IMR-90 (cell line): ENCODE results near the gene RNF4. TPM values are rescaled to one million over a fixed set of nuclear protein-coding genes. Genes with fewer than 3 reads are reported as not detected.

Experiments used
- ATAC-seq: fragments of 200-7000 bp; cut with Tn5 transposase; 2 replicates; pipeline ENCODE4 v1.9.1; 2020; ENCODE audit warnings: low read depth, mild to moderate bottlenecking, moderate library complexity
- BruUV-seq: library from RNA; stranded (reverse); fragments of 400-500 nt; replicated peaks from 2 replicates; lab custom pipeline; 2021; lab: Mats Ljungman, UMichigan
- CTCF ChIA-PET: fragments of 300-600 bp; formaldehyde crosslinking; extraction: SDS; loops from one replicate; lab custom pipeline; 2021; ENCODE audit warnings: antibody characterized with exemption; lab: Yijun Ruan, JAX
- POLR2A ChIA-PET: fragments of 300-600 bp; sonication (Branson Sonifier 250); formaldehyde crosslinking; loops from one replicate; lab custom pipeline; 2022; ENCODE audit warnings: antibody characterized with exemption; ENCODE audit not compliant: unreplicated experiment; lab: Charles Lee
- DNase-seq: peaks from one replicate; pipeline ENCODE4 v3.0.0; 2013
- H2AFZ ChIP-seq: replicated peaks from 2 replicates; pipeline ENCODE3; 2013; ENCODE audit warnings: low read length, mild to moderate bottlenecking; ENCODE audit not compliant: poor library complexity
- H2AK5ac ChIP-seq: 2 replicates; pipeline ENCODE4 v1.6.1; 2013; ENCODE audit warnings: low read depth, low read length, inconsistent platforms
- H2AK9ac ChIP-seq: replicated peaks from 2 replicates; pipeline ENCODE3; 2013; ENCODE audit warnings: mild to moderate bottlenecking, low read depth, low read length, moderate library complexity; ENCODE audit not compliant: poor library complexity
- H2BK120ac ChIP-seq: 2 replicates; pipeline ENCODE4 v1.6.1; 2013; ENCODE audit warnings: low read depth, low read length, inconsistent platforms
- H2BK15ac ChIP-seq: 3 replicates; pipeline ENCODE4 v1.6.1; 2013; ENCODE audit warnings: low read depth, low read length, inconsistent platforms
- H2BK20ac ChIP-seq: 2 replicates; pipeline ENCODE4 v1.6.1; 2013; ENCODE audit warnings: low read depth, mild to moderate bottlenecking, inconsistent platforms, low read length, moderate library complexity
- H2BK5ac ChIP-seq: 2 replicates; pipeline ENCODE4 v1.6.1; 2013; ENCODE audit warnings: mild to moderate bottlenecking, low read depth, low read length, inconsistent platforms; ENCODE audit not compliant: poor library complexity, severe bottlenecking
- H3K14ac ChIP-seq: replicated peaks from 2 replicates; pipeline ENCODE4 v1.6.1; 2013; ENCODE audit warnings: low read depth, low read length, inconsistent platforms
- H3K18ac ChIP-seq: 2 replicates; pipeline ENCODE4 v1.6.1; 2013; ENCODE audit warnings: low read depth, low read length, control low read depth
- H3K23ac ChIP-seq: 2 replicates; pipeline ENCODE4 v1.6.1; 2013; ENCODE audit warnings: low read depth, low read length, inconsistent platforms
- H3K27ac ChIP-seq: 2 replicates; pipeline ENCODE4 v1.5.1; 2013; ENCODE audit warnings: mild to moderate bottlenecking, control low read depth, low read length; ENCODE audit not compliant: insufficient read depth
- H3K27me3 ChIP-seq: 2 replicates; pipeline ENCODE4 v1.6.1; 2013; ENCODE audit warnings: low read length; ENCODE audit not compliant: control insufficient read depth, insufficient read depth
- H3K36me3 ChIP-seq: 2 replicates; pipeline ENCODE4 v1.6.1; 2013; ENCODE audit warnings: low read length, mixed read lengths; ENCODE audit not compliant: control insufficient read depth, insufficient read depth
- H3K4ac ChIP-seq: 2 replicates; pipeline ENCODE4 v1.6.1; 2013; ENCODE audit warnings: low read depth, low read length, inconsistent platforms
- H3K4me1 ChIP-seq: 2 replicates; pipeline ENCODE4 v1.6.1; 2013; ENCODE audit warnings: low read length, mixed read lengths; ENCODE audit not compliant: control insufficient read depth, insufficient read depth
- H3K4me2 ChIP-seq: 2 replicates; pipeline ENCODE4 v1.6.1; 2013; ENCODE audit warnings: low read depth, mild to moderate bottlenecking, control low read depth, low read length, moderate library complexity
- H3K4me3 ChIP-seq: 2 replicates; pipeline ENCODE4 v1.5.1; 2013; ENCODE audit warnings: low read depth, mild to moderate bottlenecking, control low read depth, low read length, moderate library complexity; ENCODE audit not compliant: insufficient read depth
- H3K56ac ChIP-seq: 2 replicates; pipeline ENCODE4 v1.6.1; 2013; ENCODE audit warnings: low read length, inconsistent platforms; ENCODE audit not compliant: insufficient read depth; ENCODE audit errors: extremely low read depth
- H3K79me1 ChIP-seq, 2 experiments: 2 replicates each; pipeline ENCODE4 v1.6.1; 2013; ENCODE audit warnings: low read length in 2 of 2, inconsistent platforms in 1 of 2, low read depth in 1 of 2
- H3K9ac ChIP-seq: 2 replicates; pipeline ENCODE4 v1.6.1; 2013; ENCODE audit warnings: low read depth, low read length, control low read depth
- H3K9me1 ChIP-seq: 2 replicates; pipeline ENCODE4 v1.6.1; 2013; ENCODE audit warnings: low read length, inconsistent platforms; ENCODE audit not compliant: insufficient read depth
- H3K9me3 ChIP-seq: 2 replicates; pipeline ENCODE4 v1.6.1; 2013; ENCODE audit warnings: low read length; ENCODE audit not compliant: control insufficient read depth, insufficient read depth
- H4K20me1 ChIP-seq: 2 replicates; pipeline ENCODE4 v1.6.1; 2013; ENCODE audit warnings: low read length, inconsistent platforms; ENCODE audit not compliant: insufficient read depth
- H4K5ac ChIP-seq: 2 replicates; pipeline ENCODE4 v1.6.1; 2013; ENCODE audit warnings: mild to moderate bottlenecking, low read depth, low read length, control low read depth
- H4K8ac ChIP-seq, 2 experiments: 2 replicates each; pipeline ENCODE4 v1.6.1; 2013; ENCODE audit warnings: low read depth in 2 of 2, low read length in 2 of 2, control low read depth in 1 of 2, inconsistent platforms in 1 of 2
- H4K91ac ChIP-seq: 2 replicates; pipeline ENCODE4 v1.6.1; 2013; ENCODE audit warnings: low read depth, low read length, inconsistent platforms; ENCODE audit not compliant: insufficient read depth
- BHLHE40 ChIP-seq: fragments of 150-350 bp; IDR thresholded peaks from 2 replicates; pipeline ENCODE4 v1.6.1; 2016; ENCODE audit warnings: mild to moderate bottlenecking, low read depth, low read length
- CEBPB ChIP-seq: IDR thresholded peaks from 2 replicates; pipeline ENCODE4 v1.6.1; 2012; ENCODE audit warnings: low read depth, low read length, improper control_type of control experiment
- CHD1 ChIP-seq: IDR thresholded peaks from 2 replicates; pipeline ENCODE4 v1.6.1; 2012; ENCODE audit warnings: low read depth, low read length, improper control_type of control experiment
- FOS ChIP-seq: fragments of 150-350 bp; IDR thresholded peaks from 2 replicates; pipeline ENCODE4 v1.6.1; 2016; ENCODE audit warnings: low read depth, low read length
- MAFK ChIP-seq: IDR thresholded peaks from 2 replicates; pipeline ENCODE4 v1.6.1; 2012; ENCODE audit warnings: low read depth, low read length, improper control_type of control experiment
- MAZ ChIP-seq: IDR thresholded peaks from 2 replicates; pipeline ENCODE4 v1.6.1; 2012; ENCODE audit warnings: low read depth, mild to moderate bottlenecking, low read length, improper control_type of control experiment, moderate library complexity, borderline replicate concordance
- MXI1 ChIP-seq: IDR thresholded peaks from 2 replicates; pipeline ENCODE4 v1.6.1; 2012; ENCODE audit warnings: low read depth, mild to moderate bottlenecking, low read length, moderate library complexity, borderline replicate concordance
- NFE2L2 ChIP-seq: fragments of 150-350 bp; IDR thresholded peaks from 2 replicates; pipeline ENCODE4 v1.6.1; 2016; ENCODE audit warnings: low read depth, mild to moderate bottlenecking, low read length
- POLR2A ChIP-seq: IDR thresholded peaks from 2 replicates; pipeline ENCODE4 v1.6.1; 2012; ENCODE audit warnings: mild to moderate bottlenecking, low read depth, low read length
- RAD21 ChIP-seq: IDR thresholded peaks from 2 replicates; pipeline ENCODE4 v1.6.1; 2012; ENCODE audit warnings: low read length, improper control_type of control experiment
- RCOR1 ChIP-seq: IDR thresholded peaks from 2 replicates; pipeline ENCODE4 v1.6.1; 2012; ENCODE audit warnings: mild to moderate bottlenecking, low read length, improper control_type of control experiment; ENCODE audit not compliant: insufficient replicate concordance
- RFX5 ChIP-seq: IDR thresholded peaks from 2 replicates; pipeline ENCODE4 v1.8.0; 2012; ENCODE audit warnings: low read depth, mild to moderate bottlenecking, low read length, moderate library complexity
- SMC3 ChIP-seq: fragments of 150-350 bp; IDR thresholded peaks from 2 replicates; pipeline ENCODE4 v1.6.1; 2016; ENCODE audit warnings: low read depth, mild to moderate bottlenecking, antibody characterized with exemption, low read length, moderate library complexity
- WGBS, 2 experiments: methylation state at CpG; one replicate each; pipeline versions ENCODE4 v1.1.5 to v1.1.7; 2013; ENCODE audit warnings: missing lambda C conversion rate in 2 of 2; ENCODE audit not compliant: insufficient read length in 1 of 2; ENCODE audit errors: extremely low coverage in 2 of 2; 5-methylcytosine and 5-hydroxymethylcytosine counted together
- dilution Hi-C: fragments of 300-500 bp; cut with HindIII; formaldehyde crosslinking; loops from one replicate; pipeline ENCODE4 v1.14.3; 2018; ENCODE audit warnings: low sequenced_read_pairs; ENCODE audit not compliant: unreplicated experiment
- in situ Hi-C: fragments of 300-500 bp; cut with MboI; formaldehyde crosslinking; loops from 3 replicates; pipeline ENCODE4 v1.14.3; 2019; ENCODE audit warnings: low sequenced_read_pairs, inconsistent platforms, mixed read lengths
- intact Hi-C: fragments of 100-400 bp; cut with micrococcal nuclease; formaldehyde crosslinking; loops from 2 replicates; pipeline ENCODE4 v1.10.0; 2022
- polyA plus RNA-seq, 3 experiments: library from polyadenylated mRNA; depleted of rRNA; stranded (reverse); fragments of >200 nt; gene quantifications; 2 replicates each; pipeline ENCODE4 v1.2.3, GENCODE V29; 2012; ENCODE audit warnings: low replicate concordance in 1 of 3
- total RNA-seq: library from RNA; depleted of rRNA; stranded (reverse); fragments of >200 nt; gene quantifications from 2 replicates; pipeline ENCODE4 v1.2.3, GENCODE V29; 2012
- TF ChIP-seq, protein P1 (sequence below): fragments of 150-350 bp; IDR thresholded peaks from 2 replicates; pipeline ENCODE4 v1.6.1; 2016; ENCODE audit warnings: low read depth, mild to moderate bottlenecking, low read length, moderate library complexity, borderline replicate concordance
- TF ChIP-seq, protein P2 (sequence below): fragments of 150-350 bp; IDR thresholded peaks from 2 replicates; pipeline ENCODE4 v1.6.1; 2017; ENCODE audit warnings: mild to moderate bottlenecking, antibody characterized with exemption, low read length, low read depth
- TF ChIP-seq, protein P3 (sequence below): conservative IDR thresholded peaks from 2 replicates; pipeline ENCODE4 v1.5.1; 2012; ENCODE audit warnings: mild to moderate bottlenecking, low read depth, low read length, improper control_type of control experiment

RNF4 gene
- total and polyA plus RNA-seq, 2 of the 4 experiments (the other 2 are of a cell fraction), result 63.8 to 73.8 TPM

DNA sequence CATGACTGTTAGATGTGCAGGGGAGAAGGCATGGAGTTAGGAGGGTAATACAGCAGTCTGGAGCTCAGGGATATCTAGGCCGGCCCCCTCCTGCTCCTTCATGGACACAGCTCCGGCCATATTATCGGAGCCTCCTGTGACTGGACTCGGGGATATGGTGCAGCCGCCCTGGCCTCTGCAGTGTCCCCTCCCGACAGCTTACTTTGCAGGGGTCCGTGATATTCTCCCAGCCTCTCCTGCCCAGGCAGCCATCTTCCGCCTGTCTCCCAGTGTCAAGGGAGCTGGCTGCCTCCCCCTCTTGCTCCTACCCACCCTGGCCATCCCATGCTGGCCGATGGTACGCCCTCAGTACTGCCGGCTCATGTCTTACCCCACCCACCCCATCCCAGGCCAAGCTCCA, 19.9 kb upstream of the RNF4 start:
- H2BK15ac ChIP-seq, result no peak overlapping the region
- H3K9me3 ChIP-seq, result no peaks in the 10 kb centered on the region
- no peak overlapping the region for H2BK5ac ChIP-seq
- in situ Hi-C loops, result no loop called here
- H3K27me3 ChIP-seq, result peaks cover 26% of the 10 kb centered on the region
- dilution Hi-C loops, result no loop called here
- DNase-seq (no peak), ATAC-seq (no peak)
- H2AK5ac ChIP-seq, result no peak overlapping the region
- no peaks in the 10 kb centered on the region for H3K9me1 ChIP-seq
- H4K5ac ChIP-seq, result no peak overlapping the region
- ChIA-PET POLR2A (no interaction called here), CTCF (no interaction called here)
- BruUV-seq, result no TSS peak
- no peak overlapping the region for H3K4ac ChIP-seq
- H4K8ac ChIP-seq, result no peak overlapping the region
- no peak overlapping the region for H2BK120ac ChIP-seq
- H3K4me1 ChIP-seq, result no peaks in the 10 kb centered on the region
- no peaks in the 10 kb centered on the region for H3K36me3 ChIP-seq
- H3K56ac ChIP-seq, result no peak overlapping the region
- H4K91ac ChIP-seq, result no peak overlapping the region
- 83% methylated on average over 8 of the region's 11 CpGs; no CpG with 5 or more reads in 1 of the 2 experiments for WGBS, 2 experiments
- no peaks in the 10 kb centered on the region for H3K79me1 ChIP-seq
- intact Hi-C loops, result no loop called here
- H3K18ac ChIP-seq, result no peak overlapping the region
- H3K14ac ChIP-seq, result no peak overlapping the region
- no peak overlapping the region for H2AFZ ChIP-seq
- H2AK9ac ChIP-seq, result no peak overlapping the region
- no peak overlapping the region for H2BK20ac ChIP-seq
- no peak overlapping the region for H3K9ac ChIP-seq
- no peak for TF ChIP-seq FOS
- no peak for TF ChIP-seq SMC3
- TF ChIP-seq RCOR1, result no peak
- no peak for TF ChIP-seq RAD21
- TF ChIP-seq BHLHE40, result no peak
- TF ChIP-seq CHD1, result no peak
- no peak for TF ChIP-seq MAZ
- TF ChIP-seq CEBPB, result no peak
- no peak for TF ChIP-seq POLR2A
- no peak for TF ChIP-seq MXI1
- TF ChIP-seq, protein P1, sequence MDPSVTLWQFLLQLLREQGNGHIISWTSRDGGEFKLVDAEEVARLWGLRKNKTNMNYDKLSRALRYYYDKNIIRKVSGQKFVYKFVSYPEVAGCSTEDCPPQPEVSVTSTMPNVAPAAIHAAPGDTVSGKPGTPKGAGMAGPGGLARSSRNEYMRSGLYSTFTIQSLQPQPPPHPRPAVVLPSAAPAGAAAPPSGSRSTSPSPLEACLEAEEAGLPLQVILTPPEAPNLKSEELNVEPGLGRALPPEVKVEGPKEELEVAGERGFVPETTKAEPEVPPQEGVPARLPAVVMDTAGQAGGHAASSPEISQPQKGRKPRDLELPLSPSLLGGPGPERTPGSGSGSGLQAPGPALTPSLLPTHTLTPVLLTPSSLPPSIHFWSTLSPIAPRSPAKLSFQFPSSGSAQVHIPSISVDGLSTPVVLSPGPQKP, result no peak
- no peak for TF ChIP-seq NFE2L2
- TF ChIP-seq, protein P2, sequence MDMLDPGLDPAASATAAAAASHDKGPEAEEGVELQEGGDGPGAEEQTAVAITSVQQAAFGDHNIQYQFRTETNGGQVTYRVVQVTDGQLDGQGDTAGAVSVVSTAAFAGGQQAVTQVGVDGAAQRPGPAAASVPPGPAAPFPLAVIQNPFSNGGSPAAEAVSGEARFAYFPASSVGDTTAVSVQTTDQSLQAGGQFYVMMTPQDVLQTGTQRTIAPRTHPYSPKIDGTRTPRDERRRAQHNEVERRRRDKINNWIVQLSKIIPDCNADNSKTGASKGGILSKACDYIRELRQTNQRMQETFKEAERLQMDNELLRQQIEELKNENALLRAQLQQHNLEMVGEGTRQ, result no peak
- TF ChIP-seq, protein P3, sequence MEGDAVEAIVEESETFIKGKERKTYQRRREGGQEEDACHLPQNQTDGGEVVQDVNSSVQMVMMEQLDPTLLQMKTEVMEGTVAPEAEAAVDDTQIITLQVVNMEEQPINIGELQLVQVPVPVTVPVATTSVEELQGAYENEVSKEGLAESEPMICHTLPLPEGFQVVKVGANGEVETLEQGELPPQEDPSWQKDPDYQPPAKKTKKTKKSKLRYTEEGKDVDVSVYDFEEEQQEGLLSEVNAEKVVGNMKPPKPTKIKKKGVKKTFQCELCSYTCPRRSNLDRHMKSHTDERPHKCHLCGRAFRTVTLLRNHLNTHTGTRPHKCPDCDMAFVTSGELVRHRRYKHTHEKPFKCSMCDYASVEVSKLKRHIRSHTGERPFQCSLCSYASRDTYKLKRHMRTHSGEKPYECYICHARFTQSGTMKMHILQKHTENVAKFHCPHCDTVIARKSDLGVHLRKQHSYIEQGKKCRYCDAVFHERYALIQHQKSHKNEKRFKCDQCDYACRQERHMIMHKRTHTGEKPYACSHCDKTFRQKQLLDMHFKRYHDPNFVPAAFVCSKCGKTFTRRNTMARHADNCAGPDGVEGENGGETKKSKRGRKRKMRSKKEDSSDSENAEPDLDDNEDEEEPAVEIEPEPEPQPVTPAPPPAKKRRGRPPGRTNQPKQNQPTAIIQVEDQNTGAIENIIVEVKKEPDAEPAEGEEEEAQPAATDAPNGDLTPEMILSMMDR, result no peak
- no peak for TF ChIP-seq MAFK
- no peak for TF ChIP-seq RFX5
- no peak overlapping the region for H3K4me3 ChIP-seq
- H3K27ac ChIP-seq, result no peak overlapping the region
- H4K20me1 ChIP-seq, result no peaks in the 10 kb centered on the region; the same call in 1 of the 2 replicates
- no peak overlapping the region for H3K23ac ChIP-seq
- no peak overlapping the region for H3K4me2 ChIP-seq
